ENCODE measurements around the gene PRPS1.

PRPS1 gene

DNA sequence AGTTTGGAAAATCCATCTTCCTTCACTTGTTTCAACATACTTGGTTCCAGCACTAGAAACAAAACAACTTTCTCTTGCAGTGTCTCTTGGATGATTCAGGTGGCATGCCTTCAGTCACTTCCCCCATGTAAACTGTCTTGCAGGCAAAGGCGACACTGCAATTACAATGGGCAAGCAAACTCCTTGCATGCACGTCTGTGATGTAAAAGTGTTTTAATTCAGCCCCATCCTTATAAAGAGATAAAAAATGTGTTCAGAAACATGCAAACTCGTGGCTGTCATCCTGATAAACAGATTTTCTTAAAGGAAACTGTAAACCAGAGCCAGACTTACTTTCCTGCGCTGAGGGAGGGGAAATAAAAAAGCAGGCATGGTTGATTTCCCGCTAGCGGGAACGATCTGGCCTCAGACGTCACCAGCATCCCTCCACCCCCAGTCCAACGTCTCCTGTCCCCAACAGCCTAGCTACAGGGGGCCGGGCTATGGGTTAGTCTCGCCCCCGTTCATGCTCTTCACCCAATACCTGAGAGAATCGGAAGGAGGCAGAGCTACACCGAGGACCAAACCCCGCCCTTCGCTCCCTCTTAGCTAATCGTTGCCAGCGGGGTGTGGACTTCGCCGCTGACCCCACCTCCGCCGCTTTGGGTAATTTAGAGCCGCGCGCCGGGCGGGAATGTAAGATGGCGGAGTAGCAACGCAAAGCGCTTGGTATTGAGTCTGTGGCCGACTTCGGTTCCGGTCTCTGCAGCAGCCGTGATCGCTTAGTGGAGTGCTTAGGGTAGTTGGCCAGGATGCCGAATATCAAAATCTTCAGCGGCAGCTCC is at the start of gene PRPS1:
Gene PRPS1 (plus strand): TSS at position 673 of the 824 bp plus-strand sequence. CDS start 119 bp downstream, at position 792.
- H3K27ac ChIP-seq = peak within 1 kb of the TSS; percentile 86
- no peak for TF ChIP-seq CTCF (IDR thresholded peaks at IDR 0.05)
- no peak for TF ChIP-seq ZFX (IDR thresholded peaks at IDR 0.05; ENCODE audit: borderline replicate concordance)

- TF ChIP-seq ZFX (IDR thresholded peaks at IDR 0.05; ENCODE audit: borderline replicate concordance) (no peak), CTCF (IDR thresholded peaks at IDR 0.05) (no peak)
- H3K27ac ChIP-seq = no peak overlapping the region
Measured at GRCh38 chrX:107579956-107580355, 48.4 kb upstream of the PRPS1 start.

- H3K27ac ChIP-seq = no peak overlapping the region
- TF ChIP-seq ZFX (IDR thresholded peaks at IDR 0.05; ENCODE audit: borderline replicate concordance) (no peak), CTCF (IDR thresholded peaks at IDR 0.05) (no peak)
Measured at GRCh38 chrX:107581923-107582322, 46.4 kb upstream of the PRPS1 start.

DNA sequence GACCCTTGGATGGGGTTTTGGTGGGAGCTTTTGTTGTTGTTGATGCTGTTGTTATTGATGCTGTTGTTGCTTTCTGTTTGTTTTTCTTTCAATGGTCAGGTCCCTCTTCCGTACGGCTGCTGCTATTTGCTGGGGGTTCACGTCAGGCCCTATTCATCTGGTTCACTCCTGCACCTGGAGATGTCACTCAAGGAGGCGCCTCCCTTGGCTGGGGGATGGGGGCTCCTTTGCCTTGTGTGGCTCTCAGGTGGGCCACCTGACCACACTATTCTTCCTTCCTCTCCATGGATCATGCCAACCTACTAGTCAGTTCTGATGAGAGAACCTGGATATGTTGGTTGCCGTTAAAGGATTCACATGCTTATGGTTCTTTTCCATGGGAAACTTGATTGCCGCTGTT is 39.1 kb upstream of the PRPS1 start:
- TF ChIP-seq ZFX (IDR thresholded peaks at IDR 0.05; ENCODE audit: borderline replicate concordance) = no peak
- no peak for TF ChIP-seq CTCF (IDR thresholded peaks at IDR 0.05)
- no peak overlapping the region for H3K27ac ChIP-seq

DNA sequence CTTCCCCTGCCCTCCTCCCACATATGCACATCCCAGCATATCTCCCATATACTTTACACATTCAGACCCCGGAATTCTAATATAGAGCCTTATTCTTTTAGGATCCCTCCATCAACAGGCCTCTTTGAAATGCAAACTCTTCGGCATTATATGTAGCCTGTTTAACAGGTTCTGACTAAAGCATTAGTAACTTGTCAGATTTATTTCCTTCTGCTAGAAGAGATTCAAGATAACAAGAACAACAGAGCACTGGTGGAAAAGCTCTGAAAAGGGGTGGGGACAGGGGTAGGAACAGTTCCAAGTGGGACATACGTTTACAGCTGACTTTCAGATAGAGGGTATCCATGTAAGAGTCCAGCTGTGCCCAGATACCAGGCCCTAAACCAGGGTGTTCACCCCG is 31.7 kb upstream of the PRPS1 start:
- TF ChIP-seq CTCF (IDR thresholded peaks at IDR 0.05) (no peak), ZFX (IDR thresholded peaks at IDR 0.05; ENCODE audit: borderline replicate concordance) (no peak)
- H3K27ac ChIP-seq = no peak overlapping the region

GRCh38 chrX:107597264-107597663 is 31.0 kb upstream of the PRPS1 start:
- TF ChIP-seq CTCF (IDR thresholded peaks at IDR 0.05) (no peak), ZFX (IDR thresholded peaks at IDR 0.05; ENCODE audit: borderline replicate concordance) (no peak)
- no peak overlapping the region for H3K27ac ChIP-seq

DNA sequence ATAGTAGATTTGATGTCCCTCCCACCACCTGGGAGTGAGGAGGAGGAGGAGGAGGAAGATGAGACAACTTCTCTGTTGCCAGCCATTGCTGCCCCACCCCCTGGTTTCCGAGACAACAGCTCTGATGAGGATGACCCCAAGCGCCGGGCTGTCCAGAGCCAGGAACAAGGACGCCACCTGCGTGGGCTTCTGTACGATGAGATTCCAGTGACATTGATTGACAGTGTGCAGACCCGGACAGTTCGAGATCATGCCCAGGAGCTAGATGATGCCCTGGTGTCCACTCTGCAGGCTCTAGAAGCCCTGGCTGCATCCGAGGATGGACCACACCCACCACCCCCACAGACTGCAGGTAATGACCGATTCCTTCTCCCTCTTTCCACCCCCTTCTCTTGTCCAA is 30.5 kb upstream of the PRPS1 start:
- no peak overlapping the region for H3K27ac ChIP-seq
- TF ChIP-seq CTCF (IDR thresholded peaks at IDR 0.05) (no peak), ZFX (IDR thresholded peaks at IDR 0.05; ENCODE audit: borderline replicate concordance) (no peak)
